Neuronal stem cell (in vitro differentiated cells): ENCODE data around the gene EHMT1.

Source experiments
- DNase-seq: peaks from one replicate; pipeline ENCODE4 v3.0.0-alpha.2; 2013; ENCODE audit warnings: low spot score
- H2AFZ ChIP-seq: one replicate; pipeline ENCODE4 v1.6.1; 2013; ENCODE audit warnings: mild to moderate bottlenecking, low read length, inconsistent platforms
- H2AK5ac ChIP-seq: 2 replicates; pipeline ENCODE4 v1.6.1; 2013; ENCODE audit warnings: low read depth, mild to moderate bottlenecking, inconsistent platforms, low read length, moderate library complexity, mixed read lengths
- H2BK120ac ChIP-seq: 2 replicates; pipeline ENCODE4 v1.6.1; 2013; ENCODE audit warnings: low read depth, mild to moderate bottlenecking, inconsistent platforms, low read length, moderate library complexity, mixed read lengths
- H2BK12ac ChIP-seq: one replicate; pipeline ENCODE4 v1.6.1; 2013; ENCODE audit warnings: low read length, inconsistent platforms
- H2BK15ac ChIP-seq: 2 replicates; pipeline ENCODE4 v1.6.1; 2013; ENCODE audit warnings: mild to moderate bottlenecking, low read length, inconsistent platforms, mixed read lengths
- H2BK5ac ChIP-seq: one replicate; pipeline ENCODE4 v1.6.1; 2013; ENCODE audit warnings: inconsistent platforms, mild to moderate bottlenecking, low read length, moderate library complexity
- H3K14ac ChIP-seq: one replicate; pipeline ENCODE4 v1.6.1; 2013; ENCODE audit warnings: low read length, inconsistent platforms
- H3K18ac ChIP-seq: 2 replicates; pipeline ENCODE4 v1.6.1; 2013; ENCODE audit warnings: low read length, inconsistent platforms
- H3K23ac ChIP-seq: 2 replicates; pipeline ENCODE4 v1.6.1; 2013; ENCODE audit warnings: low read depth, mild to moderate bottlenecking, mixed read lengths, low read length, inconsistent platforms; ENCODE audit not compliant: poor library complexity
- H3K27ac ChIP-seq: replicated peaks from 3 replicates; pipeline ENCODE4 v1.5.1; 2013; ENCODE audit warnings: low read length, inconsistent platforms
- H3K27me3 ChIP-seq, 3 experiments: 2 replicates each; pipeline ENCODE4 v1.6.1; 2013; ENCODE audit warnings: low read length in 3 of 3, mild to moderate bottlenecking in 2 of 3, inconsistent platforms in 1 of 3, low read depth in 1 of 3, mixed read lengths in 1 of 3, moderate library complexity in 1 of 3; ENCODE audit not compliant: control insufficient read depth in 3 of 3, insufficient read depth in 3 of 3
- H3K36me3 ChIP-seq, 2 donors: replicated peaks in 1 of 2; 2 replicates each; pipeline ENCODE4 v1.6.1; 2013; ENCODE audit warnings: low read length in 2 of 2; ENCODE audit not compliant: control insufficient read depth in 2 of 2, insufficient read depth in 2 of 2
- H3K4ac ChIP-seq: 2 replicates; pipeline ENCODE4 v1.6.1; 2013; ENCODE audit warnings: inconsistent platforms, mild to moderate bottlenecking, low read length, moderate library complexity
- H3K4me1 ChIP-seq, 2 donors: 1 replicate in 1 of 2; 2 replicates in 1 of 2; pipeline ENCODE4 v1.6.1; 2013; ENCODE audit warnings: low read length in 2 of 2, low read depth in 1 of 2; ENCODE audit not compliant: control insufficient read depth in 2 of 2, insufficient read depth in 1 of 2
- H3K4me2 ChIP-seq: one replicate; pipeline ENCODE4 v1.6.1; 2013; ENCODE audit warnings: mild to moderate bottlenecking, low read length, inconsistent platforms; ENCODE audit not compliant: insufficient read depth, poor library complexity, severe bottlenecking
- H3K4me3 ChIP-seq, 2 donors: 2 replicates each; pipeline ENCODE4 v1.5.1; 2013; ENCODE audit warnings: low read length in 2 of 2, mild to moderate bottlenecking in 2 of 2, inconsistent platforms in 1 of 2, moderate library complexity in 1 of 2
- H3K79me1 ChIP-seq: one replicate; pipeline ENCODE4 v1.6.1; 2013; ENCODE audit warnings: low read depth, mild to moderate bottlenecking, inconsistent platforms, low read length, moderate library complexity
- H3K9ac ChIP-seq: one replicate; pipeline ENCODE4 v1.6.1; 2013; ENCODE audit warnings: mild to moderate bottlenecking, low read depth, low read length, inconsistent platforms; ENCODE audit not compliant: poor library complexity
- H3K9me3 ChIP-seq, 2 donors: replicated peaks in 1 of 2; 2 replicates each; pipeline versions ENCODE3 to v1.6.1; 2013; ENCODE audit warnings: low read length in 2 of 2, mild to moderate bottlenecking in 2 of 2, inconsistent platforms in 1 of 2, low read depth in 1 of 2, mixed read lengths in 1 of 2, moderate library complexity in 1 of 2; ENCODE audit not compliant: control insufficient read depth in 2 of 2, insufficient read depth in 1 of 2
- H4K8ac ChIP-seq: one replicate; pipeline ENCODE4 v1.6.1; 2013; ENCODE audit warnings: low read depth, mild to moderate bottlenecking, inconsistent platforms, low read length, moderate library complexity
- H4K91ac ChIP-seq: one replicate; pipeline ENCODE4 v1.6.1; 2013; ENCODE audit warnings: low read length, low read depth, mild to moderate bottlenecking, inconsistent platforms; ENCODE audit not compliant: poor library complexity
- WGBS, 2 donors: extraction: QIAGEN DNeasy Blood & Tissue Kit; methylation state at CpG; one replicate each; pipeline ENCODE4 v1.1.7; 2013; ENCODE audit warnings: missing lambda C conversion rate in 2 of 2, mixed read lengths in 1 of 2; ENCODE audit not compliant: insufficient read length in 2 of 2, insufficient replicate concordance in 1 of 2; ENCODE audit errors: extremely low coverage in 2 of 2; 5-methylcytosine and 5-hydroxymethylcytosine counted together

Gene EHMT1

DNA sequence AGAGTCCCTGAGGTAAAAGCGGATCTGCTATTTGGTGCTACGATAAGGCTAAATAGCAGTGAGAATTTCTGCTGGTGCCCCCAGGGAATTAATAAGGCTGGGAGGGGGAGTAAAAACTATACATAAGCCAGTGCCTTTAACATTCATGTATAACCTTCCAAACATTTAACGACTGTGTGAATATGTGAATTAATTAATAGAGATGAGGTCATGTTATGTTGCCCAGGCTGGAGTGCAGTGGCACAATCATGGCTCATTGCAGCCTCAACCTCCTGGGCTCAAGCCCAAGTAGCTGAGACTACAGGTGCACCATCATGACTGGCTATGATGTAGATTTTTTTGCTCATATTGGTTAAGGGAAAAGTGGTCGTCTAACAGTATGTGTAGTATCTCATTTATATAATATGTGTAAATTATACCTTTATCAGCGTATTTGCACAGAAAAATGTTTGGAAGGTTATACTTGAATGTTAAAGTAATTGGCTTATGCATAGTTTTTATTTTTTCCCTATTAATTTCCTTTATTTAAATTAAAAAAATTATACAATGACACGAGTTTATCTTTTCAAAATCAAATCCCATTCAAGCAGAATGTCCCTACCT lies 64.6 kb downstream of the EHMT1 start:
- 100% methylated on average over 1 of the region's 6 CpGs; no CpG with 5 or more reads in 1 of the 2 donors for WGBS, 2 donors
- Histone ChIP-seq H2AFZ (no peak overlapping the region), H3K36me3 (peaks cover 0 to 6% of the 10 kb centered on the region in 2 donors), H3K4me1 (peaks cover 19 to 21% of the 10 kb centered on the region in 2 donors), H2AK5ac (no peak overlapping the region), H3K79me1 (peaks cover 6% of the 10 kb centered on the region), H2BK120ac (no peak overlapping the region), H2BK15ac (no peak overlapping the region), H3K27me3 (no peaks in the 10 kb centered on the region), H3K27ac (no peak overlapping the region), H2BK12ac (no peak overlapping the region), H3K4me2 (no peak overlapping the region), H3K14ac (no peak overlapping the region), H3K4me3 (no peak overlapping the region), H4K8ac (no peak overlapping the region), H3K18ac (no peak overlapping the region), H3K4ac (no peak overlapping the region), H2BK5ac (no peak overlapping the region), H4K91ac (no peak overlapping the region), H3K23ac (no peak overlapping the region), H3K9ac (no peak overlapping the region), H3K9me3 (peaks cover 0 to 16% of the 10 kb centered on the region in 2 donors)
- DNase-seq: no peak

DNA sequence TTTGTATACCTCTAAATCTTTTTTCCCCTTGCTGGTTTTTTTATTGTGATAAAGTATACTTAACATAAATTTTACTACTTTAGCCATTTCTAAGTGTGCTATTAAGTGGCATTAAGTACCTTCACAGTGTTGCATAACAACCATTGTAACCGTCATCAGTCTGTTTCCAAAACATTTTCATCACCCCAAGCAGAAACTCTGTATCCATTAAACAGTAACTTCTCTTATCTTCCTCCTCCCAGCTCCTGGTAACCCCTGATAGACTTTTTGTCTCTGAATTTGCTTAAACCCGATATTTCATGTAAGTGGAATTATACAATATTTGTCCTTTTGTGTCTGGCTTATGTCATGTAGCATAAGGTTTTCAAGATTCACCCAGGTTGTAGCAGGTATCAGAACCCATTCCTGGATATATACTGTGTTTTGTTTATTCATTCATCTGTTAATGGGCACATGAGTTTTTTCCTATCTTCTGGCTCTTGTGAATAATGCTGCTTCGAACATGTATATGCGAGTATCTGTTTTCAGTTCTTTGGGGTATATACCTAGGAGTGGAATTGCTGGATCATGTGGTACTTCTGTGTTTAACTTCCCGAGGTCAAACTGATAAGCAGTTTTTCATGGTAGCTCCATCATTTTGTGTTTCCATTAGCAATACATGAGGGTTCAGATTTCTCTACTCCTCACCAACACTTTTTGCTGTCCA lies 66.4 kb downstream of the EHMT1 start:
- H3K4me2 ChIP-seq: no peak overlapping the region
- no peak overlapping the region for H3K9ac ChIP-seq
- H3K14ac ChIP-seq: no peak overlapping the region
- no peak overlapping the region for H2AFZ ChIP-seq
- H2BK15ac ChIP-seq: no peak overlapping the region
- no peak overlapping the region for H2BK5ac ChIP-seq
- no peak overlapping the region for H4K8ac ChIP-seq
- peaks cover 0 to 16% of the 10 kb centered on the region in 2 donors for H3K9me3 ChIP-seq
- H3K27me3 ChIP-seq: no peaks in the 10 kb centered on the region
- no peak overlapping the region for H3K18ac ChIP-seq
- H3K23ac ChIP-seq: no peak overlapping the region
- H2AK5ac ChIP-seq: no peak overlapping the region
- DNase-seq: no peak
- H2BK120ac ChIP-seq: no peak overlapping the region
- H3K79me1 ChIP-seq: peaks cover 6% of the 10 kb centered on the region
- H3K4ac ChIP-seq: no peak overlapping the region
- H3K27ac ChIP-seq: no peak overlapping the region
- no peak overlapping the region for H2BK12ac ChIP-seq
- H3K36me3 ChIP-seq: peaks cover 0 to 5% of the 10 kb centered on the region in 2 donors
- H3K4me3 ChIP-seq: no peak overlapping the region
- no peak overlapping the region for H4K91ac ChIP-seq
- H3K4me1 ChIP-seq: peaks cover 17 to 23% of the 10 kb centered on the region in 2 donors
- no CpG with 5 or more reads among the region's 5 CpGs for WGBS, 2 donors

- no peak overlapping the region for H2BK5ac ChIP-seq
- H3K4me2 ChIP-seq: no peak overlapping the region
- no peak overlapping the region for H3K4me3 ChIP-seq
- H3K23ac ChIP-seq: no peak overlapping the region
- no peak overlapping the region for H2AFZ ChIP-seq
- H3K36me3 ChIP-seq: peaks cover 0 to 5% of the 10 kb centered on the region in 2 donors
- H2BK15ac ChIP-seq: no peak overlapping the region
- peaks cover 17 to 18% of the 10 kb centered on the region in 2 donors for H3K4me1 ChIP-seq
- DNase-seq: no peak
- no peaks in the 10 kb centered on the region for H3K27me3 ChIP-seq
- WGBS, 2 donors: no CpG with 5 or more reads among the region's 5 CpGs
- peaks cover 0 to 16% of the 10 kb centered on the region in 2 donors for H3K9me3 ChIP-seq
- no peak overlapping the region for H2BK120ac ChIP-seq
- H4K91ac ChIP-seq: no peak overlapping the region
- H2AK5ac ChIP-seq: no peak overlapping the region
- no peak overlapping the region for H3K18ac ChIP-seq
- no peak overlapping the region for H4K8ac ChIP-seq
- H3K9ac ChIP-seq: no peak overlapping the region
- no peak overlapping the region for H3K4ac ChIP-seq
- H3K14ac ChIP-seq: no peak overlapping the region
- H2BK12ac ChIP-seq: no peak overlapping the region
- no peak overlapping the region for H3K27ac ChIP-seq
- H3K79me1 ChIP-seq: peaks cover 2% of the 10 kb centered on the region
Observed at GRCh38 chr9:137685741-137686420, 67.1 kb downstream of the EHMT1 start.

DNA sequence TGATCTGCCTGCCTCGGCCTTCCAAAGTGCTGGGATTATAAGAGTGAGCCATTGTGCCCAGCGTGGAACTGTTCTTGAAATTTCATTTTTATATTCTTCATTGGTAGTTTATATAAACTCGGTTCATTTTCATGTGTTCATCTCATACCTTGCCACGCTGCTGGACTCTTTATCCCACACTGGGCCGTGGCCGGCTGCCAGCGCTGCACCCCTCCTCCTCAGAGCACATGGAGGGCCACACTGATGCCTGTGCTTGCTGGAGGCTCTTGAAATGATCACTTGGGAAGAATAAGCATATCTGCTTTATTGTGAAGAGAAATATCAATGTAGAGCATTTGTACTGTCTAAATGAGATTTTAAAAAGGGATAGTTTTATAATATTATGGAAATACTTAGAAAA lies 69.5 kb downstream of the EHMT1 start:
- H3K9ac ChIP-seq: no peak overlapping the region
- no peak overlapping the region for H3K4ac ChIP-seq
- peaks cover 0 to 16% of the 10 kb centered on the region in 2 donors for H3K9me3 ChIP-seq
- H3K27ac ChIP-seq: no peak overlapping the region
- H4K91ac ChIP-seq: no peak overlapping the region
- H2BK15ac ChIP-seq: no peak overlapping the region
- no peak overlapping the region for H3K4me2 ChIP-seq
- peaks cover 0 to 2% of the 10 kb centered on the region in 2 donors for H3K36me3 ChIP-seq
- no peak for DNase-seq
- no peaks in the 10 kb centered on the region for H3K27me3 ChIP-seq
- no peak overlapping the region for H2BK120ac ChIP-seq
- H4K8ac ChIP-seq: no peak overlapping the region
- H3K4me3 ChIP-seq: no peak overlapping the region
- no peak overlapping the region for H3K14ac ChIP-seq
- no CpG with 5 or more reads among the region's 7 CpGs for whole genome bisulfite sequencing, 2 donors
- H3K23ac ChIP-seq: no peak overlapping the region
- H2AK5ac ChIP-seq: no peak overlapping the region
- no peak overlapping the region for H2BK5ac ChIP-seq
- H3K4me1 ChIP-seq: peaks cover 9 to 14% of the 10 kb centered on the region in 2 donors
- no peaks in the 10 kb centered on the region for H3K79me1 ChIP-seq
- H3K18ac ChIP-seq: no peak overlapping the region
- H2BK12ac ChIP-seq: no peak overlapping the region
- H2AFZ ChIP-seq: no peak overlapping the region
